HG02840 (cell line): Measurements from ENCODE around the gene ARFGAP2.

Experiments used
- ATAC-seq: cut with Tn5 transposase; IDR thresholded peaks from one replicate; pipeline ENCODE4 v1.9.1; 2021; ENCODE audit warnings: mild to moderate bottlenecking, moderate library complexity, moderate number of reproducible peaks; ENCODE audit not compliant: unreplicated experiment, low FRiP score

ARFGAP2 gene

DNA sequence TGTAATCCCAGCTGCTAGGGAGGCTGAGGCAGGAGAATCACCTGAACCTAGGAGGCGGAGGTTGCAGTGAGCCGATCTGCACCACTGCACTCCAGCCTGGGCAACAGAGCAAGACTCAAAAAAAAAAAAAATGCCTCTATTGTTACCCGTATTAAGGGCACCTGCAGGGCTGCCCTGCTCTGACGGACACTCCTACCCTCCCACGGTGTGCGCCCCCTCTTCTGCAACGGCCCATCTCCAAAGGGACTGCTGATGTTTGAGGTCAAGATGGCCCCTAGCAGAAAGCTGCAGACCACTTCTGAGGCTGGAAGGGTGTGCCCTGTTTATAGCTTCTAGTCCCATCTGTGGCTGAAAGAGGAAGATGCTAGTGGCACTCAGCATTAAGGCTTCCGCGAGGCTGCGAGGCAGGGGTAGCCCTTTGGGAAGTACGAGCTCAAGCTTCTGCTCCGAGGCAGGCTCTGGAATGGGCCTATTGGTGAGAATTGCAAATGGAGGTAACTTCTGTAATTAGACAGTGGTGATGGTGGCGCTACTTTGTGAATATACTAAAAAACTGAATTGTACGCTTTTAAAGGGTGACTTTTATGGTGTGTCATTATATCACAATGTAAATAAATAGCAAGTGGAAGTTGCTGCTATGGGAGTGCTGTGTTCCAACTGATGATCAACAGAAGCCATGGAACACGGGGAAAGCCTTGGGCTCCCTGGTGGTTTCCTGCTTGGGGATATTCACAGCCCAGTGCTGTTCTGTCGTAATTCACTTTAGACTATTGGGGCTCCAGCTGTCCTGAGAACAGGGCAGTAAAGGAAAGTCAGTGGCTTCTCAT is 24.3 kb downstream of the ARFGAP2 start:
- no peak for ATAC-seq

DNA sequence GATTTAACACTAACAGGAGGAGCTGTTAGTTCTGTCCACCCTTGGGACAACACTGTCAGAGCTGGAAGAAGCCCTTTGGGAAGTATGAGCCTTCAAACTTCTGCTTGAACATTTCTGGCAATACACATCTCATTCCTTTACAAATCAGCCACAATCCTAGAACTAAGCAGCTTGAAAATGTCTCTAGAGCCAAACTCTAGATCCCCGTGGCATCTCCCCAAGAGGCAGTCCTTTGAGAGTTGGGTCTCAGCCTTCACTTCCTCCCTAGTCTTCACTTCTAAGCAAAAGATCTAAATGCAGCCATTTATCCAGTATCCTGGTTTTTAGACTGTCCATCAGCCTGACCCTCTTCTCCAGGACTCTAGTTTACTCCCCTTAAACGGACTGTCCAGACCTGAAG is 26.9 kb downstream of the ARFGAP2 start:
- no peak for ATAC-seq

DNA sequence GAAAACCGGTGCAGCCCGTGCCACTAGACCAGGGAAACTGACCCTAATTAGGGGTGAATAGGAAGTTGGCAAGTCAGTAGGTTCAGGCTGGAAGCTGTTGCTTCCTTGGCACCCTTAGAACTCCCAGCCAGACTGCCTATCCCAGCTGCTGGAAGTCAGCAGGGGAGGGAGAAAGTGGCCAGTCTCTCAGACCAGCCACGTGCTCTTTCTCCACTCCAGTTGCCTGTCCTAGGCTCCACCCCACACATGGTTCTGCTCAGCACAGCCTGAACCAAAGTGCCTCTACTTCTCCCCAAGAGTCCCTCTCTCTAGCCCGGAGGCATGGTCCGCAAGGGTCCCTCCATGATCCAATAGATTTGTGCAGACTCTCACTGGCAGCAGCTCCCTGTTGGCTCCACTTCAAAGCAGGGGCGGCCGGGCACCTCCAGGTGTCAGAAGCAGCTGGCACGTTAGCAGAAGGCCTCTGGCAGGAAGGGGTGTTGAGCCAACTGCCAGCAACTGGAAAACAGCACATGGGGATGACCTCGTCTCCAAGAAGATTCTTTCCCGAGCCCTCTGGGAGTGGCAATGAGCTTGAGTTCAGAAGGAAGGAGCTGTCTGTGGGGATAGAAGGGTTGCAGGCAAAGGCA is 27.7 kb downstream of the ARFGAP2 start:
- ATAC-seq: no peak

GRCh38 chr11:47148270-47148669 is 28.4 kb downstream of the ARFGAP2 start:
- no peak for ATAC-seq

DNA sequence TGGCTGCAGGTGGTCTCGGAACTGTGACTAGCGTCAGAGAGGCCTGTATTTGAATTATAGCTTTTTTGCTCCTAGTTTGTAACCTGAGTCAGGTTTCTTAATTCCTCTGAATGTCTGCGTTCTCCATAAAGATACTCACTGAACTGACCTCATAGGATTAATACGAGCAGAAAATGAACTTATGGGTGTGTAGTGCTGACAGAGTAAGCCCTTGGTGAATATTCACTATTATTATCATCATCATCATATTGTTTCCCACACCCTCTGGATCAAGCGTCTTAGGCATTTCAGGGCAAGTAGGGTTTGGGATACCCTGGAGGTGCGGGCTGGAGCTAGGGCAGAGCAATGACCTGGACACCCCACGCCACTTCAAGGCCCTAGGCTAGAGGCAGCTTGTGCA is 29.0 kb downstream of the ARFGAP2 start:
- no peak for ATAC-seq

DNA sequence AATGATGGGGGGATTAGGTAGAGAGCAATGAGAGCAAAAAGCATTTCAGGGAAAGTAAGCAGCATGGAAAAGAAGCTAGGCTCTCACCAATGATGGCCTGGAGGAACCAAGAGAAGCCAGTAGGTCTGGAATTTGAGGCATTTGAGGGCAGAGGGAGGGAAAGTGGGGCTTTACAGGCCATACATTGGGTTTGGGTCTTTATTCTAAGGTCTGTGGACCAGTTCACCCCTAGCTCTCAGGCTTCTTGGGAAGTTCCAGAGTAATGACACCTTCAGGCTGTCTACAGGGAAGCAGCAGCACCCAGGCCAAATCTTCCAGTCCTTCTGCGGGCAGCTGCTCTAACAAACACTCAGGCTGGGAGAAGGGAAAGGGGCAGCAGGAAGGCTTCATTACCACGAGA is 29.4 kb downstream of the ARFGAP2 start:
- ATAC-seq: no peak

GRCh38 chr11:47144541-47144940 is 32.1 kb downstream of the ARFGAP2 start:
- no peak for ATAC-seq

DNA sequence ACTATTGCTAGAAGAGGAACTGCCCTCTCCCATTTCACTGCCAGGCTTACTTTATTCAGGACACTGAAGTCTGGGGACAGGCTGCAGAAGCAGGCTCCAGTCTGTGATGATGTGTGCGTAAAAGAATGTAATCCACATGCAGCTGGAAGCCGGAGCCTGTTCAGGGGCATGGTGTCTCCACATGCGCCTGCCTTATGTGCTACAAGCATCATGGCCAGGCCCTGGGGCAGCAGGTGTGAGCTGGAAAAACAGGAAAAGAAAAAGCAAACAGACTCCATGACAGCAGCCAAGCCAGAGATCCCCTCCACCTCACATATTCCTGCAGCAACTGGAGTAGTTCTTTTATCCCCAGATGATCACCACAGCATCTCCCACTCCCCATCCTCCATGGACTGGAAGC is 33.4 kb downstream of the ARFGAP2 start:
- ATAC-seq: no peak

- ATAC-seq: no peak
Measured at GRCh38 chr11:47139878-47140277, 36.8 kb downstream of the ARFGAP2 start.

- no peak for ATAC-seq
Measured at GRCh38 chr11:47137476-47137875, 39.2 kb downstream of the ARFGAP2 start.

DNA sequence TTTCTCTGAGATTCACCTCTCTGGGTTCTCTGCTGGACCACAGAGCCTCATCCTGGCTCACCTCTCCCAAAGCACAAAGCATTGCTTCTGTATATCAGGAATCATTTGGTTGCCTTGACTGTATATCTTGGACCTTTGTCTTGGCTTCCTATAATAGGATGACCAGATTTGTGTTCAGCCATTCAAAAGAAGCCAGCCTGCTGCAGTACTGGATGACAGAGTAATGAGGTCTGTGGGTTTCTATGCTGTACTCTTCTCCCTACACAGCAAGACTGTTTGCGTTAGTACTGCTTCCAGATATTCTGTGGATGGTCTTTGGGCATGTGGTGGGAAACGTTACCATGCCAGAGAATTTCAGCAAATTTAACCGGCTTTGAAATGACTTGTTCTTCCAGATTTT is 39.8 kb downstream of the ARFGAP2 start:
- ATAC-seq: no peak

- no peak for ATAC-seq
Measured at GRCh38 chr11:47136327-47136726, 40.4 kb downstream of the ARFGAP2 start.

- no peak for ATAC-seq
Measured at GRCh38 chr11:47132981-47133380, 43.7 kb downstream of the ARFGAP2 start.

DNA sequence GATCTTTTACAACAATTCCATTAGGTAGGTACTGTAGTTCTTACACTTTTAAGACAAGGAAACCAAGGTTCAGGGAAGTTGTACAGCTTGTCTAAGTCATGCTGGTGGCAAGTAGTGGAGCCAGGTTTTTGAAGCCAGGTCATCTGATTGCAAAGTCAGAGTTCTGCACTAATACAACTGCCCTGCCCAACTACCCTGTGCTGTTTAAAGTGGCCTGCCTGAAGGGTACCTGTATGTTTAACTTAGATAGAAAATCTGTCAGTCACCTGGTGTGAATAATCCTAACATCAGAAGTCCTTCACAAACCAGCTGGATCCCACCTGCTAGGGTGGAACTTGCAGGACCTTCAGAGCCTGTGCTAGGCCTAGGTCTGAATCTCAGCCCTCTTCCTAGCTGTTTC is 44.2 kb downstream of the ARFGAP2 start:
- ATAC-seq: no peak

DNA sequence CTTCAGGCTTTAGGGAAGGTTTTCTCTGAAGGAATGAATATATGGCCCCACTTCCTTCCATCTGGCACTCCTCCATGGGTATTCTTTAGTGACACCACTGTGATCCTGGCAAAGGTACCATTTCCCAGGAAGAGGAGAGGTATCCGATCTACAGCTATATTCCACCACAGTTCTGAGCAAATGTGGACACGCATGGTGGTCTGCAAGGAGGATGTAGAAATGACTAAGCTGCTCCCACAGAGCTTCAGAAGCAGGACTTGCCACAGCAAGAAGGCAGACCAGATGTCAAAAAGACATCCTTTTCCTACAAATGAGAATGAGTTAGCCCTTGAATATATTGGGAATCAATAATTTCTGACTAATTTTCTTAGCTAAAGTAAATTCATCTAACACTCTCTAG is 45.5 kb downstream of the ARFGAP2 start:
- ATAC-seq: no peak

GRCh38 chr11:47130543-47130942 is 46.1 kb downstream of the ARFGAP2 start:
- no peak for ATAC-seq

GRCh38 chr11:47127213-47127612 is 49.5 kb downstream of the ARFGAP2 start:
- no peak for ATAC-seq

DNA sequence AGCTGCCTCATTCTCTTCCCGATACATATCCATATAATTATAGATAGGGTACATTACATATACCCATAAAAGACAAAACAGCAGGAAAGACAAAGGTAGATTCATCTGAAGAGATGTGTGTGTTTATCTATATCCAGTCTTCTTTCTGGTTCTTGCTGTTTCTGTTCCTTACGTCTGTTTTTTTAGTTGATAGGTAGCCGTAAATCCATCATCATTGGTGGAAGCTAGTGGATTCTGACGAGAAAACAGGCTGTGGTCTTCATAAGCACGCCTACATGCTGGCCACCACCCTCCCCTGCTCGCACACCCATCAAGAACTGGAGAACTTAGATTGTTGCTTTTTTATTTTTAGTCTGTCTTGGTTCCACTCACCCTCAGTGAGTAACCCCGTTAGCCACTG is 51.6 kb downstream of the ARFGAP2 start:
- ATAC-seq: no peak

- ATAC-seq: no peak
Measured at GRCh38 chr11:47124675-47125074, 52.0 kb downstream of the ARFGAP2 start.

- no peak for ATAC-seq
Measured at GRCh38 chr11:47123094-47123493, 53.6 kb downstream of the ARFGAP2 start.

DNA sequence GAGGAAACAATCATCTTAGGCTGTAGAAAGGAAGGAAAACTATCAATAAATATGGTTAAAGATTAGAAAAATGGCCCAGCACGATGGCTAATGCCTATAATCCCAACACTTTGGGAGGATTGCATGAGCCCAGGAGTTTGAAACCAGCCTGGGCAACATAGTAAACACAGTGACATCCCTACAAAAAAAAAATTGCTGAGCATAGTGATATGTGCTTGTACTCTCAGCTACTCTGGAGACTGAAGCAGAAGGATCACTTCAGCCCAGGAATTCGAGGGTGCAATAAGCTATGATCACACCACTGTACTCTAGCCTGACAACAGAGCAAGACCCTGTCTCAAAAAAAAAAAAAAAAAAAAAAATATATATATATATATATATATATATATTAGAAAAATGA is 54.9 kb downstream of the ARFGAP2 start:
- no peak for ATAC-seq

DNA sequence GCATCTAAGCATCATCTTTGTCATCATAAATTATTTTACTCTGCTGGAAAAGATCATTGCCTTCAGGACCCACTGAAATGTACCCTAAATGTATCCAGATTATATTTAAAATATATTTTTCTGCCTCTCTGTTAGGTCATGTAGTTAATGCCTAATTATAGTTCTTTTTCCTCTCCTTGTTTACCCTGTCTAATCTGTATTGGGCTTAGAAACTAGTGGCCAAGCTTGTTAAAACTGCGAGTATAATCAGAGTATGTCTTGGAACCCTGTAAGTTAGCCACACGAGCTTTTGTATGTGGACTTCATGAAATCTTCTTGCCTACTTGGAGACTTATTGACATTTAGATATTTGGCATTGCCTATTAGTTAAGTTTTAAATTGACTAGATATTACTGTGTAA is 55.6 kb downstream of the ARFGAP2 start:
- no peak for ATAC-seq
